ENCODE measurements around the gene SCN5A. TPM values are rescaled to one million over a fixed set of nuclear protein-coding genes. Genes with fewer than 3 reads are reported as not detected.

Gene SCN5A
- total RNA-seq, 1 donor from 2014 or later: 133 TPM

DNA sequence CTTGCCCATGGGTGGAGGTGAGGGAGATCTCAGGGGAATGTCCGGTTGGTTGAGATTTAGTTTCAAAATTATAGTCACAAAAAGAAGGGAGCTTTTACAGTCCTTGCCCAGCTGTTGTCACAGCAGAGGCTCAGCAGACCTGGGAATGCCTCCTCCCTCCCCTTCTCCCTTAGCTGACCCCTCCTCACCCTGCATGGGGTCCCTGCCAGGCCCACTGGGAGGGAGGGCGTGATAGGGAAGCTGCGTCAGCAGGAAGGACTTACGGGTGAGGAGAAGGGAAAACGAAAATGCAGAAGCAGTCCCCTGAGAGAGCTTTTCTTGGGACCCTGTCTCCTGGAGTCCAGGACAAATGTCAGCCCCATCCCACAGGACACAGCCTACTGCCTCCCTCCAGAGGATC lies 18.9 kb downstream of the SCN5A start:
- intact Hi-C loops (cut with micrococcal nuclease): no loop called here
- DNase-seq (no peak), ATAC-seq (peak; percentile 7)

DNA sequence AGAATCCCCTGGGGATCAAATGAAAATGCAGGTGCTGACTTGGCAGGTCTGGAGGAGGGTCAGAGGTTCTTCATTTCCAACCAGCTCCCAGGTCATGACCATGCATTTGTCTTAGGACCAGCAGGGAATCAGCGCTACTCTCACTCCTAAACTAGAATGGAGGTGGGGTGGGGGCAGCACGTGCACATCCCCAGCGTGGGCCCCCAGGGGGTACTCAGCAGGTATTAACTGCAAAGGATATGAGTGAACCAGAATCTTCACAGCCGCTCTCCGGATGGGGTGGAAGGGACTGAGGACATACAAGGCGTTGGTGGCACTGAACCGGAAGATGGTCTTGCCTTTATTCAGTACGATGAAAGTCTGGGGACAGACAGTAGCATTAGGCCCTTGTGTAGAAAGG lies 19.4 kb downstream of the SCN5A start:
- no peak for DNase-seq
- no peak for ATAC-seq
- intact Hi-C loops (cut with micrococcal nuclease): no loop called here

DNA sequence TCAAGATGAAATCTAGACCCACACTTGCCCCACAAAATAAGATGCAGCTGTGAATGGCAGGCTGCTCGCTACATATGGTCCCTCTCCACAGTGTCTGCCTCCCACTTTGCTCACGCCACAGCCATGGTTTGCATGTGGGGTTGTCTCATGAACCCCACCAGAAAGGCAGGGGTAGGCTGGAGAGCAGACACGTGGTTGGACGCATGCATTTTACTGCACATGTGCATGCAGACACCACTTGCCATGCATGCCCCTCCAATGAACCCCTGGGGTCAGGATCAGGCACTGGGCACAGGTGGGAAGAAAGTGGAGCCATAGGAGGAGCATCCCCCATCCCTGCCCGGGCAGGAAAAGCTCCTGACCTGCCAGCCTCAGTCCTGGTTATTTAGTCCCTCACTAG lies 20.7 kb downstream of the SCN5A start:
- ATAC-seq: no peak
- peak; percentile 9 for DNase-seq
- intact Hi-C loops (cut with micrococcal nuclease): no loop called here

DNA sequence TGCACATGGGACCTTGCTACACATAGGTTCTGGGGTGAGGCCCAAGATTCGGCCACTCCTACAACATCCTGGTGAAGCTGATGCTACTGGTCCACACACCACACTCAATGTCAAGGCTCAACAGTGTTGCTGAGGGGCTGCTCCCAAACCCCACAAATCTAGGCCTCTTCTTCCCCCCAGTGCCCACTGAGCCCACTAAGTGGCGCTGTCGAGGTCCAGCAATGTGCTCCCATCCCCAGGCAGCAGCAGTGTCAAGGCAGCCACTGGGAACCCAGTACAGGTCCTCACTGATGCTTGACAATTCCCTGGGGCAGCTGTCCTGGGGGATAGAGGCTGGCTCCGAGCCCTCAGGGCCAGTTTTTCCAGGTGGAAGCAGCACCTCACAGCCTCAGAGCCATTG lies 21.5 kb downstream of the SCN5A start:
- intact Hi-C loops (cut with micrococcal nuclease): no loop called here
- DNase-seq: no peak
- peak; percentile 18 for ATAC-seq

DNA sequence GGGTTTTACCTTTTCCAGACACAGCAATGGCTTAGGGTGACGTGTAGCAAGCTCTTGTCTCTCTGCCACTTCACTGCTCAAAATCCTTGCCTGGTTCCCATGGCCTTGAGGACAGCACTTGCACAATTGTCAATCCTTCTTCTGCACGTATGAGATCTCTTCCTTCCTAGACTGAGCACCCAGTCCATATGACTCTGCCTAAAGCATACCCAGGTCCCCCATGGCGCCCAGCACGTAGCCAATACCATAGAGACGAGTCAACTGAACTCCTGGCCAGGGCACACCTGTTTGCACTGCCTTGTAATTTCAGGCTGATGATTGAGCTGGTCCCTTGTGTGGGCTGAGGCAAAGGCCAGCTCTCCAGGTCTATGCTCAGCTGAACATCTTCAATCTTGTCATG lies 23.3 kb downstream of the SCN5A start:
- ATAC-seq (no peak), DNase-seq (no peak)
- intact Hi-C loops (cut with micrococcal nuclease): no loop called here

DNA sequence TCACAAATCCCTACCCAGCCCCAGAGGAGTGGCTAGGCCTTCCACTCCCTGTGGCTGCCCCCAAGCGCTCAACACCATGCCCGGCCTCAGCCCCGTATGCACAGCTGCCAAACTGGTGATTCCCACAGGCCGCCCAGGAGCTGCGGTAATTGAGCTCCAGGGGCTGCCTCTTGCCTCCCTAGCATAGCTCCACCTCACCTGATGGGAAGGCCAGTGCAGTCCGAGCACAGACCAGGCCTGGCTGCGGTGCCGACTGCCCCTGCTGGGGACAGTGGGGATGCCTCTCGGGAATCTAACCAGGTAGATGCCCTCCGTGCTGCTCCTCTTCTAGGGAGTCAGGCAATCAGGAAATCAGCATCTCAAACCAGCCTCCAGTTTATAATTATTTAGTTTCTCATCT lies 25.9 kb downstream of the SCN5A start:
- ATAC-seq: no peak
- peak; percentile 20 for DNase-seq
- intact Hi-C loops (cut with micrococcal nuclease): no loop called here

DNA sequence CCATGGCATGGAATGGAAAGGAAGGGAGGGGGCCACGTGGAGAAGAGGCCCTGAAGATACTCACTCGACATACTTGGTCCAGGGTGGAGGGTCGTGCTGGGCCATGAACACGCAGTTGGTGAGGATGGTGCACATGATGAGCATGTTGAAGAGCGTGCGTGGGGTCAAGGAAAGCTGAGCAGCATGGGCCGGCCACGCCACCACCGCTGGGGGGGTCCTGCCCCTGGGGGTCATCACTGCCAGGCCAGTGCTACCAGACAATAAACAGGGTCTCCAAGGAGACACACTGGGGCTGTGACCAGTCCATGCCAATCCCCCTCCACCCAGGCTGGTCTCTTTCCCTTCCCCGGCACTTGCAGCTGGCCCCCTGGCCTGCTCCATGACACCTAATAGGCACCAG lies 27.2 kb downstream of the SCN5A start:
- ATAC-seq (no peak), DNase-seq (no peak)
- intact Hi-C loops (cut with micrococcal nuclease): no loop called here

DNA sequence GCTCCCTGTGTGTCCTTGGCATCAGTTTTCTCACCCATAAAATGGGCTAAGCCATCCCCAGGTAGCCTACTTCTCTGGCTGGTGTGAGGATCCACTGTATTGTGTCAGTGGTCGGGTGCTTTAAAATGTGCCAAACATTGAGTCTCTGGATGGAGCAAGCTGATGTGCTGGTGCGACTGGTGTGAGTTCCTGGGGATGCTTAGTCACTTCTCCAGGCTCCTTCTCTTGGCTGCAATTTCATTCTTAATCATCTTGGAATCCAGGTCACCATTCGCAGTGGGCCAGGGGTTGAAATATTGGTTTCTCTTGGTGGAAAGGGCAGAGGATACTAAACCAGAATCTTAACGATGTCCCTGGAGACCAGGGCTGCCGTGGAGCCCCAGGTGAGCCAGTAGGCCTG lies 29.3 kb downstream of the SCN5A start:
- intact Hi-C loops (cut with micrococcal nuclease): no loop called here
- DNase-seq (no peak), ATAC-seq (no peak)

DNA sequence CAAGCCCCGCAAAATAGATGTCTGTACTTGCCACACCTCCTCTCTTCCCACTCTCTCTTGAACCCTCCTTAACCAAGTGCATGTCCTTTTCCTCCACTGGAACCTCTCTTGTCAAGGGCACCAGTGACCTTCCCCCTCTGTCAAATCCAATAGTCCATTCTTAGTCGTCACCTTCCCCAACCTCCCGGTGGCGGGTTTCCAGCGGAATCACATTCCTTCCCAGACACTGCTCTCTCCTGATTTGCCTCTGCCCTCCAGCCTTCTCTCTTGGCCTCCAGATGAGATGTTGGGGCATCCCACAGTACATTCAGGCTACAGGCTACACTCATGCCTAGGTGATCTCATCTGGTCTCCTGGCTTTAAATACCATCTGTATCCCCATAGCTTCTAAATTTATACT lies 31.1 kb downstream of the SCN5A start:
- peak; percentile 7 for ATAC-seq
- intact Hi-C loops (cut with micrococcal nuclease): no loop called here
- DNase-seq: peak; percentile 59

DNA sequence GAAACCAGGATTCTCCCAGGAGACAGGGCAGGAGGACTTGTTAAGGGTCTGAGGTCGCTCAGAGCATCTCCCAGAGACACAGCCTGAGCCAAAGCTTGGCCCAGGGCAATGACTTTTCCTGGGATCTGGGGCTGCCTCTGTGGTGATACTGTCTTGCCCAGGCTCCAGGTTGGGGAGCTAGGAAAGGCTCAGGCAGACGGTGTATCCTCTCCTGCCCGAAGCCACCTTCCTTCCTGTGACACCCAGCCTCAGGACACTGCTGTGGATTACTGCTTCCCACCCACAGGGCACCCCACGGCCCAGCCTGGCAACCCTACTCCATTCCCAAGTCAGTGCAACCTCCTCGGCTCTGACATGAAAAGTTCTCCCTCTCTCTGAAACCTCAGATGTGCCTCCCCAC lies 31.9 kb downstream of the SCN5A start:
- DNase-seq (no peak), ATAC-seq (no peak)
- intact Hi-C loops (cut with micrococcal nuclease): no loop called here

DNA sequence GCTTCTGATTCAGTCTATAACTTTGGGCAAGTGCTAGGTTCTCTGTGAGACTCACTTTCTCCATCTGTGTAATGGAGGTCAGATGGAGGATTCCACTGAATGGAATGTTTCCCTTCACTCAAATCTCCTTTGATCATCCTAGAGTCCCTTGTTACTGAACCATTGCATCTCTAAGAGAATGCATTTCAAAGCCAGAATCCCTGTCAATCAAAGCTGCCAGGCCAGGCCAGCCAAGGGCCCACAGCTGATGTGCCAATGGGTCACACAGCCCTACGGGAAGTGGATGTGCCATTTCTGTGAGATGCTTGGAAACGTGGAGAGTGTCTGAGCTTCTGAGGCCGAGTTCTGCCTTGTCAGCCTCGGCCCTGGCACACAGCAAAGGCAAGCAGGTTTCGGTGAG lies 32.4 kb downstream of the SCN5A start:
- ATAC-seq (no peak), DNase-seq (no peak)
- intact Hi-C loops (cut with micrococcal nuclease): no loop called here

DNA sequence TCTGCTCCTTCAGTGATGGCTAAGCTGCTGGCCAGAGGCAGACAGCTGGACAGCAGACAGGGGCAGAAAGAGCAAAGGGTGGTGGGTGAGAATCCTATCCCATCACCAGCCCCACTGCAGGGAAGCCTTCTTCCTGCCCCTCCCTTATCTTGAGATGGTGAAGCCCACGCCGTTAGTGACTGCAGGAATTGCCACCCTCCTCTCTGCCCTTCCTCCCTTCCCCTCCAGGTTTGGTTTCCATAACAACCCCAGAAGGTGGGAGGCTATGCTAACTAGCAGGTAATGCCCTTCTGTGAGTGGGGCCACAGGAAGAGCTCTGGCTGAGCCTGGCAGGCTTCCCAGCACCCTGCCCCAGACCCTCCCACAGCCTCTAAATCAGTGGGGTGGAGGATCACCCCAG lies 32.8 kb downstream of the SCN5A start:
- intact Hi-C loops (cut with micrococcal nuclease): no loop called here

DNA sequence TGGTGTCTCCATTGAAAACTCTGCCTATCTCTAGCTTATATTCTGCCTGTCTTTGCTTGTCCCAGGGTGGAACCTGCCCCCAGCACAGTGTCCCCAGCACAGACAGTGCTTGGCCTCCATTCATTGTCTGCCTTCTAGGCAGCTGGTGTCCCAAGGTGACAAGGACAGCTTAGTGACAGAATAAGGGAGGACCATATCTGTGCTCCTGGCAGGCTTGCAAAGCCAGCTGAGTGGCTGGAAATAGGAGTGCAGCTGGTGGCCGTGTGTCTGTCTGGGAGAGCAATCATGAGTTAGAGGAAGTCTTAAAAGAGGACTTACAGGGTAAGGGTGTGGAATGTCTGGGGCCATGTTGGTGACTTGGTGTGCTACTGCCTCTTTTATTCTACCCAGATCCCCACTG lies 33.4 kb downstream of the SCN5A start:
- DNase-seq: peak; percentile 75
- intact Hi-C loops (cut with micrococcal nuclease): no loop called here
- peak; percentile 91 for ATAC-seq

More for the DNA sequence above, 32.8 kb downstream of the SCN5A start:
- no peak for DNase-seq
- ATAC-seq: no peak

DNA sequence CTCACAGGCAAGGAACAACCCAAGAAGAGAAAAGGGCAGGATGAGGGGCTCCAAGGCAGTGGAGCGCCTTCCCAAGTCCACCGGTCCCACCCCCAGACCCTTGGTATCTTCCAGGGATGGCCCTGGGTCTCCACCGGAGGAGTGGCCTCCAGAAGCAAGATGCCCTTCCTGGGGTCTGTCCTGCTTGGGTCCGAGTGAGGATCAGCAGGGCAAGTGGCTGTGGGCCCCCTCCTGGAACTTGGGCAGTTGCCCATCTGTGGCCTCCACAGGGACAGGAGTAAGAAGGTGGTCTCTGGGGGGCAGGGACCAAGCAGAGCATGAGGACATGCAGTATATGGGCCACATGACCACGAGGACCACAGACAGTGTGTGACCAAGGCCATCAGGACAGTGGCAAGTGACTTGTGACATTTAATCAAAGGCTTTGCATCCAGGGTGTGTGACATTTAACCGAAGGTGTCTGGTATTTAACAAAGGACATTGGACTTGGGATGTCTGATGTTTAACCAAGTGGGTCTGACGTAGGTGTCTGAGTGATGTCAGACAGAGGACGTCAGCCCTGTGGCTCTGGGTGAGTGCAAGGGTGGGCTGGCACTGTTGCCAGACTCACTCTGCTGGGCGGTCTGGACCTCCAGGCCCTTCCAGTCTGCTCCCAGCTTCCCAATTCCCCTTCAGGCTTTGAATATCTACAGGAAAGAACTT lies 34.7 kb downstream of the SCN5A start:
- intact Hi-C loops (cut with micrococcal nuclease): no loop called here
- no peak for DNase-seq
- peak; percentile 23 for ATAC-seq

DNA sequence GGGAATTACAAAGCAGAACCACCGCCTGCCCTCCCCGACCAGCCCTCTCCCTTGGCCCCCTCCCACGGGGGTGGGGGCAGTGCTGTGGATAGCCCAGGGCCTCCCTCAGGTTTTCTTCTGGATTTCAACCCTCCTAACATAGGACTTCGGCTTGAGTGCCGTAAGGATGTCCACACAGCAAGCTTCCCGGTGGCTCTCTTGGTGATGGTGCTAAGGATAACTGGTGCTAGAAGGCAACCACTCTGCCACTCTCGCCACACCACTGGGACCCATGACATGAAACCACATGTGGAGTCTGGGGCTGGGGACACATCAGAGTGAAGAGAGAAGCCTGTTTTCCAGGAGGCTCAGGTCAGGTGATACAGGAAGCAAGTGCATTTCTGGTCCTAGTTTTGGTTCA lies 35.4 kb downstream of the SCN5A start:
- no peak for DNase-seq
- intact Hi-C loops (cut with micrococcal nuclease): no loop called here
- no peak for ATAC-seq

DNA sequence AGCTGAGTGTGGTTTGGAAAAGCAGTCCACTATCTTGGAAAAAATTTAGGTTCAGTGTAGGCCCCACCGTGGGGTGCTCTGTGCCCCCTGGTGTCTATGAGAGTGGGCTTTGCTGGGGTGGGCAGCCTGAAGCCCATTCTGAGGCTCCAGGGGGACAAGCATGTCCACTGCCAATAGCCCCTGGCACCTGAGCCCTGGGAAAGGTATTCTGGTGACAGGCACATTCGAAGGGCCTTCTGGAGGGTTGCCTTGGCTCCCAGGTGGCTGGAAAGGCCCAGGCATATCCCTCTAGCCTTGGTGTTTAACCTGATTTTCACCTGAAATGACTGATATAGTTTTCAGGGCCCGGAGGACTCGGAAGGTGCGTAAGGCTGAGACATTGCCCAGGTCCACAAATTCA lies 36.1 kb downstream of the SCN5A start:
- intact Hi-C loops (cut with micrococcal nuclease): no loop called here
- DNase-seq (no peak), ATAC-seq (no peak)

DNA sequence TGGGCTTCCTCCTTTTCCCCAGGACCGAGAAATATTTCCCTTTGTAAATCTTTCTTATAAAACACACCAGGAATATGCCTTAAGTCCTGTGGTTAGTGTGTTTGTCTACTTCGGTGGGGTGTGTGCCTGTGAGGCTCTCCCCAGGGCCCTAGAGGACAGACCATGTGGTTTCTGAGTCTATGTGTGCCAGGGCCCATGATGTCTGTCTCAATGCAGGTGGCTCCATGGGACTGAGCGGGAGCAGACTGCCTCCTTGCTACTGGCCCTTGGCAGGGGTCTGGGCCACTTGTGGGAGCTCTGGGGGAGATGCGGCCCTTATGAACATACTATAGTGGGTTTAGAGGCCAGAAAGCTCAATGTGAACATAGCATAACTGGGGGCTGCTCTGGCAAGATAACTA lies 37.6 kb downstream of the SCN5A start:
- ATAC-seq (no peak), DNase-seq (no peak)
- intact Hi-C loops (cut with micrococcal nuclease): no loop called here

DNA sequence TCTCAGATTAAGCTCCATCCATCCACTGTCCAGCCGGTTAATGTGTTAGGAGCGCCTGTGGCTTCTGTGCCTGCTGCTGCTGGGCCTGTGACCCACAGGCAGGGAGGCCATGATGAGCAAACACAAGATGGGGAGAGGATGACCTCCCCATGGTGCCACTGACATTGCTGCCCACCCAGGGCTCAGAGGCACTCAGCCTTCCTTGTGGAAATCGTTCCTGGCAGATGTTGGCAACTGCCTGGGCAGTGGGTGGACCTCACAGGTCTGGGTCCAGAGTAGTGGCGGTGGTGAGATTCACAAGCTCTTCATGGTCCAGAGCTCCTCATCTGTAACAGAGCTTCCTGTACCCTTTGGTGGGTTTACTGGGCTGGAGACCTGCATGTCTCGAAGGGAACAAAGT lies 38.6 kb downstream of the SCN5A start:
- no peak for DNase-seq
- intact Hi-C loops (cut with micrococcal nuclease): no loop called here
- ATAC-seq: no peak

DNA sequence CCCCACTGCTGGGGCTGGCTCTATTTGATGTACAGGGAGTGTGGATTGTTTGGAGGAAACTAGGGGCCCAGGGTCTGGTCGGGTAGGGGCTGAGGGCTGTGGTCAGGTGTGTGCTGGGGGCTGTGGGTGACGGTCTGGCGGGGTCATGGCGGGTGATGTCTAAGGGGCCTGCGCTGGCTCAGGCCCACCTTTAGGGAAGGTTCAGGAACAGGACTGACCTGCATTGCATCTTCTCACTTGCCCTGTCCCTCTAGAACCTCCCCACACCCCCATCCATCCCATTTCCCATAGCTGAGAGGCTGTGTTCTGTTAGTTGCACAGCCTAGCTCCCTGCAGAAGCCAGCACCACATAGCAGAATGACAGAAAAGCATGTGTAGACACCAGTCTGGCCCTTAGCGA lies 39.1 kb downstream of the SCN5A start:
- DNase-seq (no peak), ATAC-seq (no peak)
- intact Hi-C loops (cut with micrococcal nuclease): no loop called here

DNA sequence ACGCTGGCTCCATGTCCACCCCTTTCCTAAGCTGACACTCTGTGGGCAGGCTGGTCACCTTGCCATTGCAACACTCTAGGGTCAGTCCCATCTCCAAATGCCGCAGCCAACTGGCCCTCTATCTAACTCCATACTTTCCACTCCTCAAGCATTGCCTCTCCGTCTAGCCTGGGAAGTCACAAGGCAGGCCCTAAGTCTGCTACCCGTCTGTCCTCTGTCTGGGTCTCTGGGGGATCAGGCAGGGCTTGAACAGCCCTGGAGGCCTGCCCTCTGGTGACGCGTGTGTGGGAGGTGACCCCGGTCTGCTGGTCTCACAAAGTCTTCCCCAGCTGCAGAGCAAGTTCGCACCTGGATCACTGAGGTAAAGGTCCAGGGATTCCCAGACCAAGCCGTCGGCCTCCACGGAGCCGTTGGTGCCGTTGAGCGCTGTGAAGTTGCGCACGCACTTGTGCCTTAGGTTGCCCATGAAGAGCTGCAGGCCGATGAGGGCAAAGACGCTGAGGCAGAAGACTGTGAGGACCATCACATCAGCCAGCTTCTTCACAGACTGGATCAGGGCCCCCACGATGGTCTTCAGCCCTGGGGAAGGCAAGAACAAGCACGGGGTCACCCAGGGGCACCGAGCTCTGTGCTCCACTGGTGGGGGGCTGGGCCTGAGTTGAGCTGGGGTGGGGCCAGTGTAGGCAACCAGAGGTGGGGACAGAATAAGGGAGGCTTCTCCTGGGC lies 39.9 kb downstream of the SCN5A start:
- intact Hi-C loops (cut with micrococcal nuclease): no loop called here
- DNase-seq (no peak), ATAC-seq (no peak)

DNA sequence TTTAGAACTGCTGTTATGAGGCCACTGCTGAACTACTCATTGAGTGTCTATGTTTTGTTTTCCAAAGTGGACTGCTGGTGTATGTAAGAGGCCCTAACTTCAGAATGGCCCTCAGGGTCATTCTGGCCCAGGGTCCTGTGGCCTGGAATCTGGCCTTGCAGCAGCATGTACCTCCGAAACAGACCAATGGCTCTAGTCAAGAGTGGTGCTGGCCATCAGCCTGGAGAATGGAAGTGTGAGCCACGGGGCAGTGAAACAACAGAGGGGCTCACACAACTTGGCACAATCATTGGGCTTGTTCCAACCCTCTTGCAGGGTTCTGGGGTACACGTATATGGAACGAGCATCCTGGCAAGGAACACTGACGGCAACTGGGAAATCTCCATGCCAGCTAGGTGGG lies 40.5 kb downstream of the SCN5A start:
- ATAC-seq (no peak), DNase-seq (no peak)
- intact Hi-C loops (cut with micrococcal nuclease): no loop called here

Measured in left ventricle myocardium superior (tissue), 1 donor.